HepG2 (cell line): ENCODE results near the gene PPP1R1B. TPM values are rescaled to one million over a fixed set of nuclear protein-coding genes. Genes with fewer than 3 reads are reported as not detected.
A peak's percentile ranks its signal among the peaks of the same experiment; 100 is the strongest.

Experiments
- ATAC-seq: fragments of 200-7000 bp; cut with Tn5 transposase; 3 replicates; pipeline ENCODE4 v1.9.1; 2020; ENCODE audit warnings: mild to moderate bottlenecking, moderate library complexity
- BruUV-seq: library from RNA; stranded (reverse); fragments of 400-500 nt; replicated peaks from 2 replicates; lab custom pipeline; 2021; lab: Mats Ljungman, UMichigan
- CTCF ChIA-PET: fragments of 300-600 bp; formaldehyde crosslinking; extraction: SDS; loops from one replicate; lab custom pipeline; 2021; ENCODE audit warnings: low total read pairs, inconsistent platforms, low intra/inter-chr PET ratio; lab: Yijun Ruan, JAX
- POLR2A ChIA-PET: fragments of 350-600 bp; sonication (Branson Sonifier 250); formaldehyde crosslinking; loops from one replicate; lab custom pipeline; 2020; ENCODE audit warnings: antibody characterized with exemption, inconsistent platforms; lab: Yijun Ruan, JAX
- DNase-seq: peaks from one replicate; pipeline ENCODE4 v3.0.0-alpha.2; 2015; ENCODE audit warnings: low spot score
- FAIRE-seq: peaks from 3 replicates; lab custom pipeline; 2011; peaks lifted over from hg19 to GRCh38; lab: Jason Lieb, UNC
- H2AFZ ChIP-seq: one replicate; pipeline ENCODE4 v1.6.1; 2011; ENCODE audit warnings: low read length, inconsistent platforms
- H3K27ac ChIP-seq: fragments of 300-600 bp; 3 replicates; pipeline ENCODE4 v1.8.0; 2011; ENCODE audit warnings: mixed run types, mild to moderate bottlenecking, mixed read lengths, low read length, inconsistent platforms; ENCODE audit not compliant: insufficient read depth; ENCODE audit errors: extremely low read length
- H3K27me3 ChIP-seq, 2 experiments: fragments of 200-600 bp in 1 of 2; 2 replicates in 1 of 2; 3 replicates in 1 of 2; pipeline versions ENCODE4 v1.6.0 to v1.8.0; 2011; ENCODE audit warnings: low read length in 2 of 2, mild to moderate bottlenecking in 2 of 2, moderate library complexity in 2 of 2, inconsistent platforms in 1 of 2; ENCODE audit not compliant: insufficient read depth in 2 of 2, control insufficient read depth in 1 of 2
- H3K36me3 ChIP-seq, 2 experiments: fragments of 200-600 bp in 1 of 2; replicated peaks in 1 of 2; 2 replicates in 1 of 2; 3 replicates in 1 of 2; pipeline versions ENCODE4 v1.5.1 to v1.8.0; 2011; ENCODE audit warnings: low read length in 2 of 2, inconsistent platforms in 1 of 2; ENCODE audit not compliant: insufficient read depth in 2 of 2, control insufficient read depth in 1 of 2
- H3K4me1 ChIP-seq: 2 replicates; pipeline ENCODE4 v1.5.1; 2012; ENCODE audit warnings: low read length, inconsistent platforms; ENCODE audit not compliant: insufficient read depth
- H3K4me2 ChIP-seq: 2 replicates; pipeline ENCODE4 v1.6.0; 2011; ENCODE audit warnings: low read depth, low read length, inconsistent platforms
- H3K4me3 ChIP-seq, 3 experiments: fragments of 200-600 bp in 1 of 3; sonication (generic), shearing (Covaris generic) in 1 of 3; replicated peaks in 1 of 3; 2 replicates each; pipeline ENCODE4 v1.5.1; 2011 to 2016; ENCODE audit warnings: low read length in 3 of 3, inconsistent platforms in 2 of 3, low read depth in 2 of 3, mild to moderate bottlenecking in 2 of 3, control low read depth in 1 of 3, mixed read lengths in 1 of 3; ENCODE audit not compliant: insufficient read depth in 1 of 3
- H3K79me2 ChIP-seq: one replicate; pipeline ENCODE4 v1.6.1; 2011; ENCODE audit warnings: low read length, inconsistent platforms; ENCODE audit not compliant: insufficient read depth
- H3K9ac ChIP-seq: 2 replicates; pipeline ENCODE4 v1.6.0; 2011; ENCODE audit warnings: mild to moderate bottlenecking, low read depth, low read length, inconsistent platforms; ENCODE audit not compliant: insufficient read depth
- H3K9me3 ChIP-seq: 2 replicates; pipeline ENCODE4 v1.5.1; 2012; ENCODE audit warnings: mild to moderate bottlenecking, low read length
- H4K20me1 ChIP-seq: 2 replicates; pipeline ENCODE4 v1.6.0; 2011; ENCODE audit warnings: inconsistent platforms, mild to moderate bottlenecking, low read length, moderate library complexity; ENCODE audit not compliant: insufficient read depth
- CBX2 ChIP-seq, 2 experiments: fragments of 200-600 bp in 1 of 2; sonication (generic); formaldehyde crosslinking in 1 of 2; IDR thresholded peaks; 2 replicates each; pipeline versions ENCODE4 v1.7.0 to v1.8.1; 2018 to 2022; ENCODE audit warnings: low read depth in 2 of 2, low read length in 1 of 2, mild to moderate bottlenecking in 1 of 2, missing genetic modification reagents in 1 of 2
- EZH2 ChIP-seq: conservative IDR thresholded peaks from 2 replicates; pipeline ENCODE4 v1.6.1; 2012; ENCODE audit warnings: mild to moderate bottlenecking, low read depth, low read length, moderate library complexity
- HDAC6 ChIP-seq: fragments of 200-600 bp; sonication (generic); IDR thresholded peaks from 2 replicates; pipeline ENCODE4 v1.7.0; 2017; ENCODE audit warnings: mild to moderate bottlenecking, antibody characterized with exemption, low read length, low read depth
- SAP130 ChIP-seq: IDR thresholded peaks from 2 replicates; pipeline ENCODE4 v1.6.1; 2016; ENCODE audit warnings: low read depth
- ZIK1 ChIP-seq: sonication (generic); formaldehyde crosslinking; IDR thresholded peaks from 2 replicates; pipeline ENCODE4 v1.5.0; 2020; ENCODE audit warnings: mild to moderate bottlenecking, low read depth, missing genetic modification reagents, borderline replicate concordance
- WGBS: methylation state at CpG from one replicate; pipeline ENCODE4 v1.1.6; 2017; ENCODE audit warnings: low lambda C conversion rate; 5-methylcytosine and 5-hydroxymethylcytosine counted together
- in situ Hi-C: cut with HindIII; loops from 2 replicates; pipeline ENCODE4 v1.10.0; 2017; ENCODE audit warnings: low pct_unique_long_range_greater_than_20kb; ENCODE audit not compliant: extremely low pct_ligation_motif_present
- intact Hi-C: fragments of 100-400 bp; cut with micrococcal nuclease; formaldehyde crosslinking; loops from one replicate; pipeline ENCODE4 v1.10.0; 2022; ENCODE audit not compliant: unreplicated experiment
- polyA plus RNA-seq, 8 experiments: library from polyadenylated mRNA; depleted of rRNA in 3 of 8; stranded (reverse) in 7 of 8; unstranded in 1 of 8; fragments of >200 nt; fragmentation: Illumina TruSeq in 4 of 8; extraction: Trizol in 4 of 8; gene quantifications; 2 replicates each; pipeline versions ENCODE4 v1.2.1 to v1.2.3, GENCODE V29; 2011 to 2016; ENCODE audit warnings: low read depth in 4 of 8, missing spikeins in 1 of 8, mixed read lengths in 1 of 8; ENCODE audit not compliant: insufficient read depth in 1 of 8
- total RNA-seq, 5 experiments: library from RNA; depleted of rRNA; stranded (reverse); fragments of >200 nt; fragmentation: Illumina TruSeq; extraction: Trizol; gene quantifications; 2 replicates each; pipeline ENCODE4 v1.2.3, GENCODE V29; 2016; ENCODE audit warnings: low read depth in 1 of 5

Gene PPP1R1B
- total and polyA plus RNA-seq, 2 of the 13 experiments (the other 11 are each of a cell fraction or from before 2014, with no cell fraction given): 0.08 TPM; not detected in 1

DNA sequence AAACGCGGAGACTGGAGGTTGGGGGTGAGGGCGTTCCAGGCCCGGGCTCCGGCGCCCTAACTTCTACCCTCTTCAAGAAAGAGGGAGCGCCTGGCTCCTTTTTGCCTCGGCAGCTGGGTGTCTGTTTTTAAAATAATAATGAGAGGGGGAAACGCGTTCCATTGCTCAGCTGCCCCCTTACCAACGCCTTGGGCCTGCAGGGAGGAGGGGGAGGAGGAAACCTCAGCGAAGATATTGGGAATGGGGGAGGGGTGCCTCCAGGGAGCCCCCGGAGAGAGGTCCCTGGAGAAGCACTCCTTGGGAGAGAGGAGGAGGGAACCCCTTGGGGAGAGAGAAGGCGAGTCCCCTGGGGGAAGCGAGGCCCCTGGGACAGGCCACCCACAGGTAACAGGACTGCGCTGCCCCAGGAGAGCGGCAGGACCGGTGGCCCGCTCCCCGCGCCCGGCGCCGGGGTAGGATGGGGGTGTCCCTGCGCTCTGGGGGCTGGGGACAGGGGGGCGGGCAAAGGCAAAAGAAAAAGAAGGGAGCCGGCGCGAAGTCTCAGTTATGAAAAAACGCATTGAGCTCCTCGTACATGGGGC is 21.8 kb upstream of the PPP1R1B start:
- ATAC-seq: no peak
- no peaks in the 10 kb centered on the region for H3K79me2 ChIP-seq
- H3K27ac ChIP-seq: no peak overlapping the region
- intact Hi-C loops: no loop called here
- H3K4me2 ChIP-seq: no peak overlapping the region
- no TSS peak for BruUV-seq
- H4K20me1 ChIP-seq: peaks cover 13% of the 10 kb centered on the region; the same call in 1 of the 2 replicates
- no peaks in the 10 kb centered on the region for H3K36me3 ChIP-seq
- 39% methylated on average over 31 of the region's 31 CpGs for WGBS
- POLR2A ChIA-PET: no interaction called here
- TF ChIP-seq HDAC6: no peak
- TF ChIP-seq CBX2 (IDR thresholded peaks at IDR 0.05; ENCODE audit: low read depth, low read length): no peak
- no peak for TF ChIP-seq CBX2 (CRISPR knock-in tag; IDR thresholded peaks at IDR 0.05; ENCODE audit: low read depth)
- no peak for TF ChIP-seq ZIK1 (CRISPR knock-in tag)
- TF ChIP-seq, all 625 proteins: peak for 0
- CTCF ChIA-PET: no interaction called here
- no peak overlapping the region for H3K9ac ChIP-seq
- peaks cover 45 to 94% of the 10 kb centered on the region in 2 experiments for H3K27me3 ChIP-seq
- DNase-seq: no peak
- H2AFZ ChIP-seq: no peak overlapping the region
- FAIRE-seq: no peak
- no peaks in the 10 kb centered on the region for H3K4me1 ChIP-seq
- H3K4me3 ChIP-seq: no peak overlapping the region
- in situ Hi-C loops: no loop called here
- H3K9me3 ChIP-seq: no peaks in the 10 kb centered on the region

DNA sequence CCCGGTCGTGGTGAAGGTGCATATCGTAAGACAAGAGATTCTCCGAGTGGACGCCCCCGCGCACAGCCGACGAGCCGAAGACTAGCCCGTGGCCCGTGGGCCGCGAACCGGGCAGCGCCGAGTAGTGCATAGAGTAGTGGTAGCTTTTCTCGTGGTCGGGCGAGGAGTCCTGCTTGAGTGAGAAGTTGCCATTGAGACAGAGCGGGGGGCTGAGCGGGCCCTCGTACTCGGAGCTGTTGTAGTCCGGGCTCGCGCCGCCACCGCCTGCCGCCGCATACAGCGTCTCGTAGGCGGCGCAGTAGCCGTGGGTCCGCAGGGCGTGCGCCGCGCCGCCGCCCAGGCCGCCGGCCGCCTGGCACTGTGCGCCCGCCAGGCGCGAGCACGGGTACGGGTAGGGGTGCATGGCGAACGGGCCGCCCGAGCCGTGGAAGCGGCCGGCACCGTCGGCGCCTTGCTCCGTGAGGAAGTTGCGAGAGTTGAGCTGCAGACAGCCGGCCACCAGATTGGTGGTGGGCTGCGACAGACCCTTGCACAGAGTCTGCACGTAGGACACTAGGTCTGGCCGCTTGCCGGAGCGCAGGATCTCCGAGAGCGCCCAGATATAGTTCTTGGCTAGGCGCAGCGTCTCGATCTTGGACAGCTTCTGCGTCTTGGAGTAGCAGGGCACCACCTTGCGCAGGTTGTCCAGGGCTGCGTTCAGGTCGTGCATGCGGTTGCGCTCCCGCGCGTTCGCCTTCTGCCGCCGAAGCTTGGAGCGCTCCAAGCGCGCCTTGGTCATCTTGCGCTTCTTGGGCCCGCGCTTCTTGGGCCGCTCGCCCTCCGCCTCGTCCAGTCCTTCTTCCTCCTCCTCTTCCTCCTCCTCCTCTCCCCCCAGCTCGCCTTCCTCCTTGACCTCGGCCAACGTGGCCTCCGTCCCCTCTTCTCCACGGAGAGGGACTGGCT is 21.0 kb upstream of the PPP1R1B start:
- ChIA-PET POLR2A (no interaction called here), CTCF (no interaction called here)
- no TSS peak for BruUV-seq
- Histone ChIP-seq H3K27me3 (peaks cover 37 to 86% of the 10 kb centered on the region in 2 experiments), H3K4me1 (no peaks in the 10 kb centered on the region), H4K20me1 (peaks cover 9% of the 10 kb centered on the region; the same call in 1 of the 2 replicates), H3K4me3 (no peak overlapping the region), H3K9ac (no peak overlapping the region), H2AFZ (no peak overlapping the region), H3K27ac (no peak overlapping the region), H3K36me3 (no peaks in the 10 kb centered on the region), H3K4me2 (no peak overlapping the region), H3K79me2 (no peaks in the 10 kb centered on the region), H3K9me3 (no peaks in the 10 kb centered on the region)
- FAIRE-seq: no peak
- peak; percentile 11 for ATAC-seq
- intact Hi-C loops (no loop called here), in situ Hi-C loops (no loop called here)
- no peak for DNase-seq
- 48% methylated on average over 66 of the region's 102 CpGs for WGBS
- TF ChIP-seq SAP130 (CRISPR knock-in tag) (no peak), EZH2 (peak; percentile 86; the same call in 1 of the 2 replicates)
